Ecto neural progenitor cell (in vitro differentiated cells): Measurements from ENCODE around the gene RPS6KA3.
A peak's percentile ranks its signal among the peaks of the same experiment; 100 is the strongest.

Experiments used
- DNase-seq: peaks from one replicate; pipeline ENCODE4 v3.0.0-alpha.2; 2018; ENCODE audit warnings: low spot score

RPS6KA3 gene

DNA sequence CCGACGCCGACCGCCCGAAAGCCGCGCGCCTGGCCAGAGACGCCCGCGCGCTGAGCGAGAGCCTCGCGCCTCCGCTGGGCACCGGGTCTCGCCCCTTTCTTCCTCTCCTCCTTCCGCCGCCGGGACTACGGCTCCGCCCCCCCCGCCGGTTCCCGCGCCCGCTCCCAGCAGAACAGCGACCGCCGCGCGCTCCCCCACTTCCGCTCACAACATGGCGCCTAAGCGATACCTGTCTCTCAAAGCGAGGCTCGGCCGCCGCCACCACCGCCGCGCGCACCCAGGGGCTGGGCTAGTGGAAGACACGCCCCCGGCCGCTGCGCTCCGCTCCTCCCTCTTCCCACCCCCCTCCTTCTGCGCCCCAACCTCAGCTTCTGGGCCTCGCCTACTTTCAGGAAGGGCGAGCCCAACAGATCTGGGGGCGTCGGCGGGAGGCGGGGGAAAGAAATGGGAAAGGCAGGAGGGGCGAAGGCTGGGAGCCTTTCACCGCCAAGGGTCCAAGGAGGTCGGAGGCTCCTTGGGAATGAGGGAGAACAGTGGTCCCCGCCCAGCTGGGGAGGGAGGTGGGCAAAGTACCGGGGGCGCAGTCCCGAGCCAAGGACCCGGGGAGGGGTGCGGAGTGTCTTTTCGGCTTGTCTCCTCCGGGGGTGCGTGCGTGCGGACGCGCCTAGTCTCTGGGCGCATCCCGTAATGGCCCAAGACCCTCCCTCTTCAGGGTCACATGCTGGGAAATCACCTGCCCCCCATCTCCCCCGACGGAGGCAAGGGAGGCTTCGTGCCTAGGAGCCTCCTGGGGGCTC, at the start of gene RPS6KA3:
Gene RPS6KA3 (minus strand): TSS at position 100 of the 797 bp plus-strand sequence. CDS start 277 bp downstream, outside the sequence.
- peak; percentile 91 for DNase-seq

DNA sequence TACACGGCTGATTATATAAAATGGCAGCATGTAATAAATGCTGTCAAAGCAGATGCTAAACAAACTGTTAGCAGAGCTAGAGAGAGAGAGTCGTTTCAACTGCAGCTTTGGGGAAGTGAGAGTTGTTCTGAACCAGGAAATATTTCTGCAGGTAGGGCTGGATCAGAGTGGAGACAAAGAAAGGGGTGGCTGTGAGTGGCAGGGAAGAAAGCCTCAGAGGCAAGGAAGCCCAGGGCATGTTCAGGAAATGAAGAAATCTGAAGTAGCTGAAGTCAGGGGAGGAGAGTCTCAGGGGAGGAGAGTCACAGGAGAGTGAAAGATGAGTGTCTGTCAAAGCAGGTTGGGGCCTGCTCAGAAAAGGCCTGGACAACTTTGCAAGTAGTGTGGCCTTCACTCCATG, 48.4 kb upstream of the RPS6KA3 start:
- no peak for DNase-seq

DNA sequence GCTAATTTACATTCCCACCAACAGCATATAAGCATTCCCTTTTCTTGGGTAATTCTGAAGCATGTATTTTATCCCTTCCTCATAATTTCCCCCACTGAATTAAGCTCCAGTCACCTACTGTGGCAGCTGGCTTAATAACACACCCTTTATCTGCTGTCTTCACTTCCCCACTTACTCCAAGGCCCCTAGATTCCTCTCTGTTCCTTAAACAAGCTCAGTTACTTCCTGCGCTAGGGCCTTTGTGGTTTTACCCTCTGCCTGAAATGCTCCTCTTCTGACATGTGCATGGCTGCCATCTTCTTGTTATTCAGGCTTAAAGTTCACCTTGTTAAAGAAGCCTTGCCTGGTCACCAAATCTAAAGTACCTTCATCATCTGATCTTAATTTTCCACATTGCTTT, 47.2 kb upstream of the RPS6KA3 start:
- DNase-seq: no peak

DNA sequence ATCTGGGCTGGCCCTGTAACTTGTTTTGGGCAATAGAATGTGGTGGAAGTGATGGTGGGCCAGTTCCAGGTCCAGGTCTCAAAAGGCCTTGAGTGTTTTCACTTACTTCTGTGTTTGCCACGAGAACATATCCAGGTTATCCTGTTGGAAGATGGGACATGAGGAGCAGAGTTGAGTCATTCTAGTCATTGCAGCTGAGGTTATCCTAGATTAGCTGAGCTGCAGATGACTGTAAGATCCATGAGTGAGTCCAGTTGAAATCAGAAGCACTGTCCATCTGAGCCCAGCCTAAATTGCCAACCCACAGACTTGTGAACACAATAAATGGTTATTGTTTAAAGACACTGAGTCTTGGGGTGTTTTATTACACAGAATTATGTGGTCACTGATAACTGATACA, 45.3 kb upstream of the RPS6KA3 start:
- no peak for DNase-seq

GRCh38 chrX:20311505-20311904, 44.8 kb upstream of the RPS6KA3 start:
- DNase-seq: no peak

DNA sequence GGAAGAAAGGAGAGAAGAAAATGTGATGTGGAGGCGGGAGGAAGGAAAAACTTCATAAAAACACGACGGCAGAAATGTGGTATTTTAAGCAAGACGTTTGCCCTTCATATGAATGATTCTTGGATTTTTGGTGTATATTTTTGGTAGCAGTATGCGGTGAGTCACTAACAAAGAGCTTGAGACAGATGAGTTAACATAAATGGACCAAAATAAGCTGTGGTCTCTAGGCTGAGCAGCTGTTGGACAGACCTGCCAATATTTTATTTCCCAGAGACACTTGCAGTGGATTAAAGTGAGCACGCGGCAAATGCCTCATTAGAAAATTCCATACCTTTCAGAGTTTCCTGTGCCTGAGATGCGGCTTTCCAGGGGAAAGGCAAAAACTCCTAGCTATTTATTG, 43.1 kb upstream of the RPS6KA3 start:
- DNase-seq: no peak

- DNase-seq: no peak
Observed at GRCh38 chrX:20306668-20307067, 40.0 kb upstream of the RPS6KA3 start.

DNA sequence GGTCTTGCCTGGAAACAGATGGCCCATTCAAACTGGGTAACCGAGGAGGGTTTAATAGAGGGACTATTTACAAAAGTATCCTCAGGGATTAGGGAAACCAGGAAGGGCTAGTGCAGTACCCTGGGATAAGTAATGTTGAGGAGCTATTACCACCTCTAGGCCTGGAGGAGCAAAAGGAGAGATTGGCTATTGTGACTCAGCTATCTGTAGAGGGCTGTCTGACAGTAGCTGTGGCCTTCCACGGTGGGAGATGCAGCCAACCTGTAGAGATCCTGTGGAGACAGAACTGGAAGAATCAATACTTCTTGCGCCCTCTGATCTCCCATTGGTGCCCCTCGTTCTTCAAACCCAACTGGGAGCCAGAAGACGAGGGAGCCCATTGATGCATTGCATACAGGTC, 34.1 kb upstream of the RPS6KA3 start:
- DNase-seq: no peak

- no peak for DNase-seq
Observed at GRCh38 chrX:20294957-20295356, 28.2 kb upstream of the RPS6KA3 start.

DNA sequence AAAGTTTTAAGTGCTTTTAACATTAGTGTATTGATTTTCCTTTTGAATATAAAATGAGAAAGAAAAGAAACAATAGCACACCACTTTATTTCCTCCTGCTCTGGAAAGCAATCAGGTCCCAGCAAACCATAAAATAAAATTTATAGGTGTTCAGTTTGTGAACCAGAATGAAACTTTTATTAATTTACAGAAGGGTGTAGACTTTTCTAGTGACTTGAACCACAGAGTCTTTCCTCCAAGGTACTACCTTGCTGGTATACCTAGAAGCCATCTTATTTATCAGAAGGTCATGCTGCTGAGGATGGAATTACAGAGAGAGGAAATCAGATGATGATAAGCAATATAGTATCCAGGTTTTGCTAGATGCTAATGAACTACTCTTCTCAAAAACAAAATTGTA, 27.6 kb upstream of the RPS6KA3 start:
- no peak for DNase-seq

DNA sequence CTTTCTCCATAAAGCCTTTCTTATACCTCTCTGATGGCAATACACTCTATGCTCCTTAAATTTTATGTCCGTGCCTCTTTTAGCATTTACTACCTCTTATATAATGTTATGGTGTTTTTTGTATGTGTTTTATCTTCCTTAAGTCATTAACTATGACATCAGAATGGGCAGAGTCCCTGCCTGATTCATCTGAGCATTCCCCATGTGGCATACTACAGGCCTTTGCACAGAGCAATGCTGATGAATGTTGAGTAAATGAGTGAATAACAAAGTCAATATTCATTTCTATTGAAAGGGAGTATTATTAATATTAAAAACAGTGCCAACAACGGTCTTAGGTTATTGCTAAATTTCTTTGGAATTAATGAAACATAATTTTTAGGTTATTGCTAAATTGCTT, 18.8 kb upstream of the RPS6KA3 start:
- DNase-seq: no peak

DNA sequence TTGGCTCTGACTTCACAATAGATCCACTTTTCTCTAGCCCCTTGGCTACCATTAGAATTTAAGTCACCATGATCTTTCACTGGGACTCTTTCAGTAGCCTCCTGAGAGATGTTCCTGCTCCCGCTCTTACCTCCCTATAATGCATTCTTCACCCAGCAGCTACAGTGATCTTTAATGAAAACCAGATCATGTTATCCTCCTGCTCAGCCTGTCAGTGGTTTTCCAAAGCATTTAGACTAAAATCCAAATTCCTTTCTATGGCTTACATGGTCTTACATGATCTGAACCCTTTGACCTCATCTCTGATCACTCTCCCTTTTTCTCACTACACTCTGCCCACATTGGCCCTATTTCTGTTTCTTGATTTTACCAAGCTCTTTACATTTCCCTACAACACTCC, 18.3 kb upstream of the RPS6KA3 start:
- no peak for DNase-seq

DNA sequence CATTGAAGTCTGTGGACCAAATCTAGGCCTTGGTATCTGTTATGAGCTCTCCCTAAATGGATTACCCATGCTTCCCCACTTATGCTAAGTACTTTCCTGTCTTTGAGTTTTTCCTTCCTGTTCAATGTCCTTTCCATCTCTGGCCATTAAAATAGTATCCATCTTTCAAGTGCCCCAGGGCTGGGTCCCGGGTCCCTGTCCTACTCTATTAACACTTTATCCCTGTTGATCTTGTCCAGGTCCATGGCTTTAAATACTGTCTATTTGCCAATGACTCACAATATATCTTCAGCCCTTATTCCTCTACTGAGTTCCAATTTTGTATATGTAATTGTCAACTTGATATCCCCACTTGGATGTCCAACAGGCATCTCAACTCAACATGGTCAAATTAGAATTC, 17.7 kb upstream of the RPS6KA3 start:
- no peak for DNase-seq

- no peak for DNase-seq
Observed at GRCh38 chrX:20280938-20281337, 14.2 kb upstream of the RPS6KA3 start.

GRCh38 chrX:20274121-20274520, 7.4 kb upstream of the RPS6KA3 start:
- no peak for DNase-seq

DNA sequence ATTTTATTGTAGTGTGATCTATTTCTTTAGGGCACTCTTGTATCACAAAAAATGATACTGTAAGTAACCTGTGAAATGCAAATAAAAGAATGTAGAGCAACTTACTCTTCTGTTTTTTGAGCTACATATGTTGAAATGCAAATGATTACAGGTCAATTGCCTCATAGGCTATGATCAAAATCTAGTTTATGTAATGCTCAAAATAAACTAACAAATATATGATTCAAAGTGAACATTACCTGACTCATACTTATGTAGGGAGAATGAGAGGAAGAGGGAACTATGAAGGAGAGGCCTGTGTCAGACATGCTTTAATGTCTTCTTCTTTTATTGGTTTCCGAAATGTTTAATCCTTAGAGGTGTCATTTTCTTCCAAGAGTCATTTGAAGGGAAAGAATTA, 5.0 kb upstream of the RPS6KA3 start:
- no peak for DNase-seq

DNA sequence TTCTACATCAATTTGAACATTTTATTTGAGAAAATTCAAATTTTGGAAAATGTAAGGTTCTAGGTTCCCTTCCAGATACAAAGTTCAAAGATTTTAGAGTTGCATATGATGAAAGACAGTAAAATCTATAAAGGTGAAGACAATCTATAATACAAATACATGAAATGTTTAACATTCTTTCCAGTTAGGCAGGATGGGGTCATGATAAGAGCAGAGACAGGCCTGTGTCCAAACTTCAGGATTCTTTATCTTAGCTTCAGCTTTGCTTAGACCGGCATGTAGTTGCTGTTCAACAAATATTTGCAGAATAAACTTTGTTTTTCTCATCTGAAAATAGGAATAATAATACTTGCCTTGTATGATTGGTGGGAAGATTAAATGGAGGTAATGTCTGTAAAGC, 4.5 kb upstream of the RPS6KA3 start:
- no peak for DNase-seq

GRCh38 chrX:20270562-20270890, 3.8 kb upstream of the RPS6KA3 start:
- DNase-seq: no peak

DNA sequence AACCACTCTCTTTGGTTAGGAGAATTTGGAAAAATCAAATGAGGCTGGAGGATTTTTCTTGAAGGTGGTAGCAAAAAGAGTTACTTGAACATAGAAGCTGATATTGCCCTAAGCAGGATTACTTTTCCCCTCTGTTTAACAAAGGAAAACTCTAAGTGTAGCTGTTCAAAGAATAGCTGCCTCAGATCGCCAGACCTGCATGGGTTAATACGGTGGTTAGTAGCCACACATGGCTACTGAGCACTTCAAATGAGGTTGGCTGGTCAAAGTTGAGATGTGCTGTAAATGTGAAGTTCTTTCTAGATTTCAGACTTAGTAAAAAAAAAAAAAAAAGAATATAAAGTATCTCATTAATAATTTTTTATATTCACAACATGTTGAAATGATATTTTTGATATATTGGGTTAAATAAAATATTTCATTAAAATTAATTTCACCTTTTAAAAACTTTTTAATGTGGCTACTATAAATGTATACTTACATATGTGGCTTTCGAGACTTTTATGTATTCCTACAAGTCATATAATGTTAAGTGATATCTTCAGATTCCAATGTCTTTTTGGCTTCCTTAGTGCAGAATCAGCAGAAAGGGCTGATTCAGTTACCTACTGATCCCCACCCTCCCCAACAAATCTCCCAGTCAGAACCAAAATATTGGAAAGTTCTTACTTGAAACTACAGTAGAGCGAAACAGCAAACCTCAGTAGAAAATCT, 3.3 kb upstream of the RPS6KA3 start:
- no peak for DNase-seq

DNA sequence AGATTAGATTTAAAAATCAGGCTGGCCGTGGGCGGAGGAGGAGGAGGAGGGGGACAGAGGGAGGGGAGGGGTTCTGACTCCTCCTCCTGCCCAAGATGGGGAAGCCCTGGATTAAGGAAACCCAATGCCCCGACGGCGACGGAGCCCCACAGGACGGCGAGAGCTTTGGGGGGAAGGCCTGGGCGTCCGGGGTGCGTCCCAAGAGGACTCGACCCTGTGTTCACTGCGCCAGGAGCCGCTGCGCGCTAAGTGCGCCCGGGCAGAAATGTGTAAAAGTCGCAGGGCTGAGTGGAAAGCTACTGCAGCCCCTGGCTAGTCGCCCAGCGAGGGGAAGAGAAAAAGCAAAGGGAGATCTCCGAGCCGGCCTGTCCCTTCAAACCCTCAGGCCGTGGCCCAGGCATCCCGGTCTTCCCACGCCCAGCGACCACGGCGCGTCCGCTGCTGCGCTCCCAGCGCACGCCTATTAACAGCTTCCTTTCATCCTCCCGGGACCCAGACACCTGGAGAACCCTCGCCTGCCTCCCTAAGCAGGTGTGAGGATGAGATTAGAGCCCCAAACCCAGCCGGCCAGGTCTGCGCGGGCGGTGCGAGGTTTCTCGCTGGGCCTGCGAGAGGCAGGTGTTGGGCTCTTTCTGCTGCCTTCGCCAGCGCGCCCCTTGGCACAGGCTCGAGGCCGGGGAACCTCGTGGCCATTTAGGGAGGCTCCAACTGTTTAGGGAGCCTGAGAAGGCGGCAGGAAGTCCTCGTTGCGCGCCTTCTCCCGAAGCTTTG, 1.4 kb upstream of the RPS6KA3 start:
- peak; percentile 64 for DNase-seq

DNA sequence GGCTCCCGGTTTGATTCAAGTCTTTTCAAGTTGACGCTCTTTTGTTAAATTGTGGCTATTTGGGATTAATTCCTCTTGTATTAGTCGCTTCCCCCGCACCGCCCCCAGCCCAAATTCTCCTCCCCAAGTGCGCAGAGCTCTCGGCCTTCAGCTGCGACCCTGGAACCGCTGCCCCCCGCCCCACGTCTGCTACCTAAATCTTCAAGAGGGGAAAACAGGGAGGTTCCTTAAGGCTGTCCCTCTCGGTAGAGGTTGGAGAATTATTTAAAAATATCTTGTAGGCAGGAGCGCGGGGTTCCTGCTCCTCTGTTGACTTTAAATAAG, 860 bp upstream of the RPS6KA3 start:
- no peak for DNase-seq

GRCh38 chrX:20265726-20266681, 705 bp downstream of the RPS6KA3 start:
- DNase-seq: peak; percentile 53
